NB4 (cell line): ENCODE data around the gene TAF10.

Source experiments
- DNase-seq: peaks from one replicate; pipeline ENCODE4 v3.0.0; 2010; ENCODE audit warnings: low read depth
- H3K4me3 ChIP-seq: one replicate; pipeline ENCODE4 v1.5.1; 2011; ENCODE audit warnings: mild to moderate bottlenecking, low read depth, low read length, moderate library complexity
- MYC ChIP-seq: IDR thresholded peaks from 2 replicates; pipeline ENCODE4 v1.6.1; 2011; ENCODE audit warnings: low read depth, low read length
- POLR2A ChIP-seq: IDR thresholded peaks from 2 replicates; pipeline ENCODE4 v1.6.1; 2011; ENCODE audit warnings: mild to moderate bottlenecking; ENCODE audit not compliant: insufficient read length; ENCODE audit errors: extremely low read depth
- TF ChIP-seq, protein P1 (sequence below): IDR thresholded peaks from 2 replicates; pipeline ENCODE4 v1.6.1; 2011; ENCODE audit warnings: low read depth, low read length
- TF ChIP-seq, protein P2 (sequence below): IDR thresholded peaks from one replicate; pipeline ENCODE4 v1.5.1; 2012; ENCODE audit warnings: low read depth, low read length

The TAF10 gene

DNA sequence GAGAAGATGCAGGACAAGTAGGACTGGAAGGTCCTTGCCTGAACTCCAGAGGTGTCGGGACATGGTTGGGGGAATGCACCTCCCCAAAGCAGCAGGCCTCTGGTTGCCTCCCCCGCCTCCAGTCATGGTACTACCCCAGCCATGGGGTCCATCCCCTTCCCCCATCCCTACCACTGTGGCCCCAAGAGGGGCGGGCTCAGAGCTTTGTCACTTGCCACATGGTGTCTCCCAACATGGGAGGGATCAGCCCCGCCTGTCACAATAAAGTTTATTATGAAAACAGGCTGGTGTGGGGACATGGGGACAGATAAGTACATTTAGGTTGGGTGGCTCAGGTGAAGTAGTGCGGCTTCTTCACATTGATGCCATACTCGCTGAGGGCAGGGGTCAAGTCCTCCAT lies 1.4 kb downstream of the TAF10 start:
- H3K4me3 ChIP-seq = peak overlapping the region; percentile 86
- no peak for DNase-seq
- no peak for TF ChIP-seq POLR2A
- TF ChIP-seq, protein P1, sequence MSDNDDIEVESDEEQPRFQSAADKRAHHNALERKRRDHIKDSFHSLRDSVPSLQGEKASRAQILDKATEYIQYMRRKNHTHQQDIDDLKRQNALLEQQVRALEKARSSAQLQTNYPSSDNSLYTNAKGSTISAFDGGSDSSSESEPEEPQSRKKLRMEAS = no peak
- TF ChIP-seq, protein P2, sequence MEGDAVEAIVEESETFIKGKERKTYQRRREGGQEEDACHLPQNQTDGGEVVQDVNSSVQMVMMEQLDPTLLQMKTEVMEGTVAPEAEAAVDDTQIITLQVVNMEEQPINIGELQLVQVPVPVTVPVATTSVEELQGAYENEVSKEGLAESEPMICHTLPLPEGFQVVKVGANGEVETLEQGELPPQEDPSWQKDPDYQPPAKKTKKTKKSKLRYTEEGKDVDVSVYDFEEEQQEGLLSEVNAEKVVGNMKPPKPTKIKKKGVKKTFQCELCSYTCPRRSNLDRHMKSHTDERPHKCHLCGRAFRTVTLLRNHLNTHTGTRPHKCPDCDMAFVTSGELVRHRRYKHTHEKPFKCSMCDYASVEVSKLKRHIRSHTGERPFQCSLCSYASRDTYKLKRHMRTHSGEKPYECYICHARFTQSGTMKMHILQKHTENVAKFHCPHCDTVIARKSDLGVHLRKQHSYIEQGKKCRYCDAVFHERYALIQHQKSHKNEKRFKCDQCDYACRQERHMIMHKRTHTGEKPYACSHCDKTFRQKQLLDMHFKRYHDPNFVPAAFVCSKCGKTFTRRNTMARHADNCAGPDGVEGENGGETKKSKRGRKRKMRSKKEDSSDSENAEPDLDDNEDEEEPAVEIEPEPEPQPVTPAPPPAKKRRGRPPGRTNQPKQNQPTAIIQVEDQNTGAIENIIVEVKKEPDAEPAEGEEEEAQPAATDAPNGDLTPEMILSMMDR = no peak
- no peak for TF ChIP-seq MYC

DNA sequence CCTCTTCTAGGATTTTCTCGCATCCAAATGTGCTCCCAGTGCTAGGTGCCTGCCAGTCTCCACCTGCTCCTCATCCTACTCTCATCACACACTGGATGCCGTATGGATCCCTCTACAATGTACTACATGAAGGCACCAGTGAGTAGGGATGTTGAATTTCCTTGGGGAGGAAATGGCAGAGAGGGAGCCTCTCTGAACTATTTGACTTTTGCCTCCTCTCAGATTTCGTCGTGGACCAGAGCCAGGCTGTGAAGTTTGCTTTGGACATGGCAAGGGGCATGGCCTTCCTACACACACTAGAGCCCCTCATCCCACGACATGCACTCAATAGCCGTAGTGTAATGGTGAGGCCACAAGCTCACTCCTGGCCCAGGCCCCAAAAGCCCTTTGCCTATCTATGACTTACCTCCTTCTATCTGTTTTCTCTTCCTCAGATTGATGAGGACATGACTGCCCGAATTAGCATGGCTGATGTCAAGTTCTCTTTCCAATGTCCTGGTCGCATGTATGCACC lies 2.5 kb downstream of the TAF10 start:
- DNase-seq = no peak
- H3K4me3 ChIP-seq = no peak overlapping the region
- TF ChIP-seq, protein P2 = no peak
- no peak for TF ChIP-seq MYC
- no peak for TF ChIP-seq POLR2A
- TF ChIP-seq, protein P1 = no peak

DNA sequence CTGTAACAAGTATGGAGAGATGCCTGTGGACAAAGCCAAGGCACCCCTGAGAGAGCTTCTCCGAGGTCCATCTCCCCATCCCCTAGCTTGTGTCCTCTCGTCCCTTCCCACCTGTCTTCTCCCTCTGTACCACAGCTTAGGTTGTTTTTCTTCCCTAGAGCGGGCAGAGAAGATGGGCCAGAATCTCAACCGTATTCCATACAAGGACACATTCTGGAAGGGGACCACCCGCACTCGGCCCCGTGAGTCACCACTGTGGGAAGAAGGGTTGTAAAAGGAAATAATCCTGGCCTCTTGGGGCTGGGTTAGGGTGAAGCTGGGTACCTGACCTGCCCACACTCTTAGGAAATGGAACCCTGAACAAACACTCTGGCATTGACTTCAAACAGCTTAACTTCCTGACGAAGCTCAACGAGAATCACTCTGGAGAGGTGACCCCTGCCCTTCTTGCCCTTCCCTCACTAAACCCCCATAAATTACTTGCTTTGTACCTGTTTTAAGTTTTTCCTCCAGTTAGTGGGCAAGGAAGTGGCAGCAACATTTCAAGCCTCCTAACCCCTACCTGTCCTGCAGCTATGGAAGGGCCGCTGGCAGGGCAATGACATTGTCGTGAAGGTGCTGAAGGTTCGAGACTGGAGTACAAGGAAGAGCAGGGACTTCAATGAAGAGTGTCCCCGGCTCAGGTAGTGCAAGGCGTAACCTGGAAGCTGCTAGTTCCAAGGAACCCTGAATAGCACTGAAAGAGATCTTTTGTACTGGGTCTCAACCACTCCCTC lies 3.1 kb downstream of the TAF10 start:
- no peak for DNase-seq
- TF ChIP-seq POLR2A (no peak), MYC (no peak)
- TF ChIP-seq, protein P2 = no peak
- TF ChIP-seq, protein P1 = no peak
- no peak overlapping the region for H3K4me3 ChIP-seq

DNA sequence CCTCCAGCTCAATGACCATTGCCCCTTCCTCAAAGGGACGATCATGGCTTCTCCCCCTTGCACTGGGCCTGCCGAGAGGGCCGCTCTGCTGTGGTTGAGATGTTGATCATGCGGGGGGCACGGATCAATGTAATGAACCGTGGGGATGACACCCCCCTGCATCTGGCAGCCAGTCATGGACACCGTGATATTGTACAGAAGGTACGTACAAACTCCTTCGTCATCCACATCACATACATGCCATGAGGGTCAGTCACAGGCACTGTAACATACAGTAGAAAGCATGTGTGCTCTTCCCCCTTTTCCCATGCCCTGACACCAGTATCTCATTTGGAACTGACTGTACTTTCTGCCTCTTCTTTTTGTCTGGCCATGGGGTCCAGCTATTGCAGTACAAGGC lies 4.0 kb downstream of the TAF10 start:
- H3K4me3 ChIP-seq = peak overlapping the region; percentile 16
- TF ChIP-seq, protein P1 = no peak
- TF ChIP-seq POLR2A (no peak), MYC (no peak)
- TF ChIP-seq, protein P2 = no peak
- DNase-seq = no peak

DNA sequence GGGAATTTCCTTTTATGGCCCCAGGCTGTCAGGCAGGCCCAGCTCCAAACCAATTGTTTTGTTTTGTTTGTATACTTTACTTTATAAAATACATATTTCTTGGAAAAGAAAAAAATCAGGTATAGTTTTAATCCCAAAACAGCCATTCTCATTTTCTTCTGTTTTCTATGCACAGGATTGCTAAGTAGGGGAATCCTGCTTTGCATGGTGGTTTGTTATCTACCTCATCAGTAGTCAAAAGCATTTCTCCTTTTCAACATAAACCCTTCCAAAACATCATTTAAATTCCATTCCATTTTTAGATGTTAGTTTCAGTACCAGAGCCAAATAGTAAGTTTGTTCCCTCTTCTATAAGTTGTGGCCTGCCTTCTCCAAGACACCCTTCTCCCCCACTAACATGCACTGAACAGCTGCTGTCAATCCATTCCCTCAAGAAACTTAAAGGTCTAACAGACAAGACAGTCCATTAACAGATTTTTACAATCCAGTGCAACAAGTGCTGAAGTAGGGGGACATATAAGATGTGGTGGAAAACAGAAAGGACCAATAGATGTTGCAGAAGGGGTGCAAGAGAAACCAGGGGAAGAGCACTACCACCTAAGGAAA lies 4.7 kb downstream of the TAF10 start:
- peak overlapping the region; percentile 16 for H3K4me3 ChIP-seq
- TF ChIP-seq, protein P1 = no peak
- TF ChIP-seq, protein P2 = no peak
- no peak for TF ChIP-seq POLR2A
- TF ChIP-seq MYC = no peak
- no peak for DNase-seq
